Lower leg skin (tissue), 4 donors: ENCODE measurements around the gene PHF13. TPM values are rescaled to one million over a fixed set of nuclear protein-coding genes. Genes with fewer than 3 reads are reported as not detected.

ENCODE experiments used
- DNase-seq, 2 donors: peaks; one replicate each; pipeline ENCODE4 v3.0.0-alpha.2; 2019; ENCODE audit warnings: low spot score in 2 of 2
- H3K4me3 ChIP-seq: fragments of 200-600 bp; sonication (generic); 2 replicates; pipeline ENCODE4 v1.5.1; 2017; ENCODE audit warnings: mild to moderate bottlenecking, low read depth; ENCODE audit not compliant: poor library complexity, severe bottlenecking
- CTCF ChIP-seq, 3 donors: fragments of 450-650 bp; IDR thresholded peaks; one replicate each; pipeline ENCODE4 v1.5.1; 2016; ENCODE audit warnings: antibody characterized with exemption in 3 of 3, mild to moderate bottlenecking in 3 of 3, moderate library complexity in 2 of 3
- POLR2A ChIP-seq, 2 donors: fragments of 450-650 bp; IDR thresholded peaks; one replicate each; pipeline ENCODE4 v1.6.1; 2016 to 2017; ENCODE audit warnings: antibody characterized with exemption in 2 of 2, mild to moderate bottlenecking in 1 of 2, moderate library complexity in 1 of 2
- WGBS, 2 donors: methylation state at CpG; one replicate each; pipeline ENCODE4 v1.1.5; 2018; 5-methylcytosine and 5-hydroxymethylcytosine counted together
- intact Hi-C: fragments of 100-400 bp; cut with DNase I; formaldehyde crosslinking; loops from one replicate; pipeline ENCODE4 v1.15.0; 2023; ENCODE audit warnings: low total_unique reads
- total RNA-seq, 4 donors: library from RNA; depleted of rRNA; stranded (reverse); fragments of >200 nt; gene quantifications; one replicate each; pipeline ENCODE4 v1.1.0, GENCODE V29; 2016

PHF13 gene
- total RNA-seq, 4 donors from 2014 or later, result 18.4 to 26.7 (median 21.1) TPM

- TF ChIP-seq POLR2A (IDR thresholded peaks at IDR 0.05), result no peak
- TF ChIP-seq CTCF (IDR thresholded peaks at IDR 0.05), result no peak
- WGBS, 2 donors, result 88 to 95% methylated on average over 17 of the region's 17 CpGs
- intact Hi-C loops, result loop anchor here (10.0 kb wide), 1 partner anchor 117 kb away; no protein-coding TSS in a partner anchor
These were observed 38.4 kb downstream of the PHF13 start for GRCh38 chr1:6651909-6652308.

GRCh38 chr1:6652986-6653385 lies 39.5 kb downstream of the PHF13 start:
- no peak for DNase-seq
- intact Hi-C loops, result loop anchor here (10.0 kb wide), 1 partner anchor 118 kb away; no protein-coding TSS in a partner anchor
- TF ChIP-seq POLR2A (IDR thresholded peaks at IDR 0.05) (no peak), CTCF (IDR thresholded peaks at IDR 0.05) (no peak)
- no peak overlapping the region for H3K4me3 ChIP-seq
- 83 to 91% methylated on average over 6 of the region's 6 CpGs for WGBS, 2 donors

More at GRCh38 chr1:6651909-6652308, 38.4 kb downstream of the PHF13 start:
- DNase-seq, result no peak
- H3K4me3 ChIP-seq, result no peak overlapping the region

GRCh38 chr1:6653436-6654290 lies 40.1 kb downstream of the PHF13 start:
- intact Hi-C loops, result loop anchor here (10.0 kb wide), 1 partner anchor 119 kb away; no protein-coding TSS in a partner anchor
- TF ChIP-seq CTCF (IDR thresholded peaks at IDR 0.05) (no peak), POLR2A (IDR thresholded peaks at IDR 0.05) (no peak)

GRCh38 chr1:6657138-6657537 lies 43.6 kb downstream of the PHF13 start:
- intact Hi-C loops, result loop anchor here (10.0 kb wide), 1 partner anchor 122 kb away; no protein-coding TSS in a partner anchor
- DNase-seq, result no peak
- 90 to 93% methylated on average over 6 of the region's 6 CpGs for WGBS, 2 donors
- TF ChIP-seq CTCF (IDR thresholded peaks at IDR 0.05), result no peak
- TF ChIP-seq POLR2A (IDR thresholded peaks at IDR 0.05), result no peak
- H3K4me3 ChIP-seq, result no peak overlapping the region

More at GRCh38 chr1:6653436-6654290, 40.1 kb downstream of the PHF13 start:
- DNase-seq, result no peak
- no peak overlapping the region for H3K4me3 ChIP-seq
- 87% methylated on average over 23 of the region's 23 CpGs for WGBS, 2 donors

DNA sequence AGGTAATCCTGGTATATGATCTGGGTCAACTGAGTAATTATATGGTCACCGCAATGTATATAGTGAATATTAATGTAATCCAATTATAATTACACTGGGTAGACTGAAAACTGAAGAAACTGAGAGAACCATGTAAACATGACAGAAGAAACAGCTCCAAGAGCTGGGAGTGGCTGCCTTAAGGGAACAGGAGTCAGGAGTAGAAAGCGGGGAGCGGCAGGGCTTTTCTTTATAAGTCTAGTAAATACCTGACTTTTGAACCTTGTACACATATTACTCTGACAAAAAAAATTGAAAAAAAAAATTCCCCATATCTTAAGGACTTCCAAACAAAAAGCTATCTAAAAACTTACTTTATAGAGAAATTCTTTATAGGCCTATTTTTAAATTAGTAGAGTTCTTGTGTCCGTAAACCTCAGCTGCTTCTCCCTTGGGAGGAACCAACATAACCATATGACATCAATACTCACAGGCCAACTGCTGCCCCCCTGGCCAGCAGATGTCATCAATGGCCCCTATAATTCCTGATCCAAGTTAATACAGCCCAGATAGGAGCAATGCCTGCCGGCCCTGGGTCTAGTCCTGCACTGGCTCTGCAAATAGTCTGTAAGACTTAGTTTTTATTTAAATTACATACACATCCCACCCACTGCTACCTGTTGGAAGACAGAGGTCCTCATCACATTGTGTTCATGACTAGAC lies 45.0 kb downstream of the PHF13 start:
- no peak for TF ChIP-seq POLR2A (IDR thresholded peaks at IDR 0.05)
- no peak for TF ChIP-seq CTCF (IDR thresholded peaks at IDR 0.05)

More for the DNA sequence above, 45.0 kb downstream of the PHF13 start:
- no peak overlapping the region for H3K4me3 ChIP-seq
- DNase-seq, result no peak
- 83 to 85% methylated on average over 5 of the region's 5 CpGs for WGBS, 2 donors
- intact Hi-C loops, result loop anchor here (10.0 kb wide), 1 partner anchor 124 kb away; no protein-coding TSS in a partner anchor
